Progenitor cell of endocrine pancreas (in vitro differentiated cells): ENCODE results near the gene KATNB1. TPM values are rescaled to one million over a fixed set of nuclear protein-coding genes. Genes with fewer than 3 reads are reported as not detected.

Source experiments
- DNase-seq: peaks from one replicate; pipeline ENCODE4 v3.0.0; 2021; ENCODE audit warnings: low spot score; ENCODE audit not compliant: unreplicated experiment
- H3K27ac Mint-ChIP-seq: 2 replicates; pipeline ENCODE4 v1.8.0; 2021; ENCODE audit warnings: mild to moderate bottlenecking, moderate library complexity, mixed read lengths
- H3K27me3 Mint-ChIP-seq: 2 replicates; pipeline ENCODE4 v1.8.0; 2021; ENCODE audit warnings: mixed read lengths
- H3K36me3 Mint-ChIP-seq: 2 replicates; pipeline ENCODE4 v1.8.0; 2022; ENCODE audit warnings: mixed read lengths; ENCODE audit not compliant: insufficient read depth
- H3K4me1 Mint-ChIP-seq: 2 replicates; pipeline ENCODE4 v1.8.0; 2021; ENCODE audit warnings: low read depth, mixed read lengths
- H3K4me3 Mint-ChIP-seq: 2 replicates; pipeline ENCODE4 v1.8.0; 2021; ENCODE audit warnings: low read depth, mild to moderate bottlenecking, moderate library complexity, mixed read lengths
- H3K9me3 Mint-ChIP-seq: 2 replicates; pipeline ENCODE4 v1.8.0; 2021; ENCODE audit warnings: low read depth, mixed read lengths
- CTCF ChIP-seq: fragments of 200-600 bp; sonication (generic); IDR thresholded peaks from one replicate; pipeline ENCODE4 v1.5.0; 2021; ENCODE audit warnings: antibody characterized with exemption, mild to moderate bottlenecking; ENCODE audit not compliant: unreplicated experiment
- total RNA-seq: library from RNA; stranded (reverse); gene quantifications from 2 replicates; pipeline ENCODE4 v1.2.1, GENCODE V29; 2021

The KATNB1 gene
- total RNA-seq, 1 donor from 2014 or later, result 32.0 TPM

GRCh38 chr16:57730771-57731730 is 4.5 kb upstream of the KATNB1 start:
- no peak overlapping the region for H3K4me3 Mint-ChIP-seq
- peaks cover 3% of the 10 kb centered on the region for H3K36me3 Mint-ChIP-seq
- H3K27ac Mint-ChIP-seq, result no peak overlapping the region
- no peaks in the 10 kb centered on the region for H3K27me3 Mint-ChIP-seq
- peaks cover 8% of the 10 kb centered on the region for H3K9me3 Mint-ChIP-seq
- no peak for TF ChIP-seq CTCF
- no peak for DNase-seq
- peaks cover 7% of the 10 kb centered on the region for H3K4me1 Mint-ChIP-seq

DNA sequence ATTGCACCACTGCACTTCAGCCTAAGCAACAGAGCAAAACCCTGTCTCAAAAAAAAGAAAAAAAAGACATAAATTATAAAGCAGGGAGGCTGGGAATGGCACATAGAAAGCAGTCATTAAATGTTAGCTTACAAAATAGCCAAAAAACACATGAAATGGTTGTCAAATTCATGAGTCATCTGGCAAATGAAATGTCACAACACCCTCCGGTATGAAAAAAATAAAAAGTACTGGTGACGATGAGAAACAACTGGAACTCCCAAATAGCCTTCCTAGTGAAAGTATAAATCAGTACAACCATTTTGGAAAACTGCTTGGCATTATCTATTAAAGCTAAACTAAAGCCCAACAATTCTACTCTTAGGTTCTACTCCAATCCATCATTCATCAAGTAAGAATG is 3.5 kb upstream of the KATNB1 start:
- Mint-ChIP-seq H3K27me3 (no peaks in the 10 kb centered on the region), H3K27ac (no peak overlapping the region), H3K4me3 (no peak overlapping the region), H3K4me1 (peaks cover 15% of the 10 kb centered on the region), H3K36me3 (peaks cover 3% of the 10 kb centered on the region), H3K9me3 (peaks cover 8% of the 10 kb centered on the region)
- TF ChIP-seq CTCF, result no peak
- DNase-seq, result no peak

- H3K9me3 Mint-ChIP-seq, result peaks cover 8% of the 10 kb centered on the region
- no peak overlapping the region for H3K27ac Mint-ChIP-seq
- no peak for TF ChIP-seq CTCF
- H3K27me3 Mint-ChIP-seq, result no peaks in the 10 kb centered on the region
- H3K4me1 Mint-ChIP-seq, result peaks cover 20% of the 10 kb centered on the region
- peak overlapping the region; percentile 14 for H3K4me3 Mint-ChIP-seq
- peaks cover 3% of the 10 kb centered on the region for H3K36me3 Mint-ChIP-seq
- no peak for DNase-seq
These were observed 2.9 kb upstream of the KATNB1 start for GRCh38 chr16:57732714-57733113.

- Mint-ChIP-seq H3K4me1 (peaks cover 20% of the 10 kb centered on the region), H3K27ac (peak overlapping the region; percentile 99), H3K4me3 (peak overlapping the region; percentile 94), H3K36me3 (peaks cover 3% of the 10 kb centered on the region), H3K9me3 (peaks cover 8% of the 10 kb centered on the region), H3K27me3 (no peaks in the 10 kb centered on the region)
- DNase-seq, result no peak
- TF ChIP-seq CTCF, result no peak
These were observed 1.2 kb upstream of the KATNB1 start for GRCh38 chr16:57734308-57734924.

DNA sequence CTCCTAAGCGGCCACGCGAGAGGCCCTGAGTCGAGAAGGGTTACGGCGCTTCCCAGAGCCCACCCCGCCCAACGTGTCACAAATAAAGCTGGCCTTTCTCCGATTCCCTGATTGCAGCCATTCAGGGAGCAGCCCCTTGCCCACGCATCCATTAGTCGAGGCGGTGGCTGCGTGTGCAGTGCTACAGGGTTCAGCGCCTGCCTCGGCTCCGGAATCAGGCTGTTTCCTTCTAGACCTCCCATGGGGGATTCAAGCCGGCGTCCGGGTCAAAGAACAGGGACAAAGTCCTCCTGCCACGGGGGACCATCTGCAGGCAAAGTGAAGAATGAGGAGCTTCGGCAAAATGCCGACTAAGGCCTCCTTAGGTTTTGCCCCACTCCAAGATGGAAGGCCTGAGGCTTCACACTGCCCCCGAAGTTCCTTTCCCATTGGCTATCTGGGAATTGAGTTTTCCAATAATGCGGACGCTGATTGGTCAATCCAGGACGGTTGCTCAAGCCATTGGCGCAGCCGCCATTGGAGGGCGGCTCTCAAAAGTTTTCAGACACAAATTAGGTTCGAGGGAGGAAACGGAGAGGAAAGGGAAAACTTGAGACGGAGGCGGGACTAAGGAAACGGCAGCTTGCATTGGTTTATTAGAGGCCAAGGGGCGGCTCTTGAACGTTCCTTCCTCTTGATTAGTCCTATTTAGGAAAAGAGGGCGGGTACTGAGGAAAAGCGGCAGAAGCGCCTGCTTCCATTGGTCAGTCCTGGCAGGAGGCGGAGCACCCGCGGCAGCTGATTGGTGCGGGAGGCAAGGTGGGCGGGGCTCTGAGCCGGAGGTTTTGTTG is 430 bp upstream of the KATNB1 start:
- Mint-ChIP-seq H3K4me3 (peak overlapping the region; percentile 94), H3K27ac (peak overlapping the region; percentile 99), H3K9me3 (peaks cover 8% of the 10 kb centered on the region), H3K4me1 (peaks cover 20% of the 10 kb centered on the region), H3K36me3 (peaks cover 3% of the 10 kb centered on the region), H3K27me3 (no peaks in the 10 kb centered on the region)
- TF ChIP-seq CTCF, result no peak
- peak; percentile 97 for DNase-seq
